Measurements from ENCODE around the gene PLAC8L1.

The PLAC8L1 gene

DNA sequence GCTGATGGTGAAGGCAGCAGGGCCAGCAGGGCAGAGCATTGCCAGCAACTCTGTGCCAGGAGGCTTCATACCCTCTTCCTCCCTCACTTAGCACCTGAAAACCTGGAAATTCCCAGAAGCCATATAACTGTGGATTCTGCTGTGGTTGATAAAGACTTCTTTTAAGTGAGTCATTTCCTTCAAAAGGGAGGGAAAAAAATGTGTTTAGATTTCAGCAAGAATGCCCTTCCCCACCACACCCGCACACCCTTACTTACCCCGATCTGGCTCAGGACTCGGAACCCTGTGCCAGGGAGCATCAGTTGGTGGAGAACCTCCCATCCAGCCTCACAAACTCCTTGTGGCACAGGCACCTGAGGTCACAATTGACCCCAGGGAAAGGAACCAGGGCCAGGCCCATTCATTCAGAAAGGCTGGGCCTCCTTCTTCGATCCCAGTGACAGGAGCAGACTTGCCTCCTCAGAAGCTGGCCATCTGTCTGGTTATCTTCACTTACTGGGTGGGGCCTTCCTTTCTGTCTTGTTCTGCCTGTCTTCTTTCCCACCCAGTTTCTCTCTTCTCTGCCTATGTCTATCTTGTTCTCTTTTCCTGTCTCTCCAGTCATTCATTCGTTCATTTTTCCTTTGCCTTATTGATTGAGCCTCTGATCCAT lies 62.6 kb downstream of the PLAC8L1 start:
- no peak for DNase-seq (ENCODE audit: low read depth in 2 of 2)

DNA sequence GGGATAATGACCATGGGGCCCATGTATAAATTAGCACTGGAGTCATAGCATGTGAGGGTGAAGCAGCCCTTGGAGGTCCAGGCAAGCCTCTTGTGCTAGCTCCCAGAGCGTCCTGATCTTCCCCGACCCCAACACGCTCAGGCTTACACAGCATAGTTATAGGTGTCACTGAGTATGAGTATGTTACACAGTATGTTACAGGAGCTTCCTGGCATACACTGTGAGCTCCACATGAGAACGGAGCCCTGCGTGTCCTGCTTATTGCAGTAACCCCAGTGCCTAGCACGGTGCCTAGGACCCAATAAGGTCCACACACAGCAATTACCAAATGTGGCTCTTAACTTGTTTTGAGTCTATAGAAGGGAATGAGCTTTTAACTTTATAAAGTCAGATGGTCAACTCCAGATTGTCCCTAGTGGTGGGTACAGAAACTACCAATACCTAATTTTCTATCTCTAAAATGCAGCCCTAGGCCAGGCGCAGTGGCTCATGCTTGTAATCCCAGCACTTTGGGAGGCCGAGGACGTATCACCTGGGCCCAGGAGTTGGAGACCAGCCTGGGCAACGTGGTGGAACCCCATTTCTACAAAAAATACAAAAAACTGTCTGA lies 64.1 kb downstream of the PLAC8L1 start:
- no peak for DNase-seq (ENCODE audit: low read depth in 2 of 2)

DNA sequence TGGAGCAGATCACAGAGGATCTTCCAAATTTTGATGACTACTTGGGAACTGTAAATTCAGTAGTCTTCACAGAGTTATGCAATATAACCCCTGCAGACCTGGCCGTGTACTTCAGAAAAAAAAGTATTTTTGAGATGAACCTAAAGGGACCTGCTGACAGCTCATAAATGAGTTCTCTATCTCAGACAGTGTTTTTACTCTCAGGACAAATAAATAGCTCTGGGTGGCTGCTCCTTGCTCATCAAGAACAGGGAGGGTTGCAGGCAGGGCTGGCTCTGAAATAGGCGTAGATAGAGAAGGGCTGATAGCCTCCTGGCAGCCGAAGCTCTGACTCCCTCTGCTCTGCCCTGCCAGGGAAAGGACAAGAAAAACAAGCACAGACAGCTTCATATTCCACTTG lies 64.8 kb downstream of the PLAC8L1 start:
- no peak for DNase-seq (ENCODE audit: low read depth in 2 of 2)

DNA sequence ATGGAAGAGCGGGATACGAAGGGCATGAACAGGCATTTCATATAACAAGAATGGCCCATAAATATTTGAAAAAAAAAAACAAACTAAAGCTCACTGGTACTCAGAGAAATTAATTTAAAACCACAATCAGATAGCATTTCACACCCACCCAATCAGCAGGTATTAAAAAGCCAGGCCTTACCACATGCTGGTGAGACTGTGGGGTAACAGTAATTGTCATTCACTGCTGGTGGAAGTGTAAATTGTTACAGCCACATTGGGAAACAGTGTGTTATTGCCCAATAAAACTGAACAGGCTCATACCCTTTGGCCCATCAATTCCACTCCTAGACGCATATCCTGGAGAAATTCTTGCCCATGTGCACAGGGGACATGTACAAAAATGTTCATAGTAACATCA lies 66.0 kb downstream of the PLAC8L1 start:
- DNase-seq (ENCODE audit: low read depth in 2 of 2), result no peak

DNA sequence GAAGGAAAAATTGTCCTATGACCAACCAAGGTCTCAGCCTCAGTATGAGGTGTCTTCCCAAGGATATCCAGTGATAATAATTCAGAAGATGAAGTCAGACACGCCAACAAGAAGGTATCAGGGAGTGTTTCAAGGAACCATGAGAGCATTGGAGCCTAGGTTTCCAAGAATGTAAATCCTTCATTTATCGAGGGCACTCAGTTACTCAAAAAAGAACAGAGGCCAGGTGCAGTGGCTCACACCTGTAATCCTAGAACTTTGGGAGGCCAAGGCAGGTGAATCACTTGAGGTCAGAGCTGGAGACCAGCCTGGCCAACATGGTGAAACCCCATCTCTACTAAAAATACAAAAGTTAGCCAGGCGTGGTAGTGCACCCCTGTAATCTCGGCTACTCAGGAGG lies 70.8 kb downstream of the PLAC8L1 start:
- no peak for DNase-seq (ENCODE audit: low read depth in 2 of 2)

Measured in stimulated activated CD4-positive, alpha-beta T cell treated with anti-CD3 and anti-CD28 coated beads, Interleukin-1b, Interleukin-23, amount 100 ng/mL, for 1 hour (primary cell).